ENCODE results near the gene HBA1.
A peak's percentile ranks its signal among the peaks of the same experiment; 100 is the strongest.
"Not testable (repeated sequence)": the region's sequence is repeated elsewhere in the genome, so short reads cannot be mapped to it uniquely, and the experiment has no call there.

Gene HBA1

GRCh38 chr16:176477-177382, at the start of gene HBA1:
Gene HBA1 (plus strand): TSS chr16:176680. CDS start chr16:176717, 37 bp downstream.
- DNase-seq, result not testable (repeated sequence)

DNA sequence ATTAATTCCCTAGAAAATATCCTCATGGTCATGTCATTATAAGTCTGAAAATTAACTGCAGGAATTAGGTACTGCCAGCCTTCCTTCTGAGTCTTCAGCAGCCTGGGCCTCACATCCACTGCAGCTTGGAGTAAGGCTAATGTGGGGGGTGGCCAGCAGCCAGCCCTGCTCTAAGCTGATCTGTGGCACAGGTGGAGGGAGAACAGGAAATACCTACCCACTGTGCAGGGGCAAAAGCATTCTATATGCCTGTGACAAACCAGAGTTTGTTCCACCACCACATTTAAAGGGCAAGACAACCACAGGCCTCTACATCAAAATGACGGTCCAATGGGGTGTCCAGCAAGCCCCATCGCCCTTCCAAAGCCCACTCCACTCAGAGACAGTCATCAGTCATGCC, 47.4 kb upstream of the HBA1 start:
- DNase-seq, result no peak

- no peak for DNase-seq
Measured at GRCh38 chr16:130533-131173, 45.8 kb upstream of the HBA1 start.

- no peak for DNase-seq
Measured at GRCh38 chr16:132120-132519, 44.4 kb upstream of the HBA1 start.

DNA sequence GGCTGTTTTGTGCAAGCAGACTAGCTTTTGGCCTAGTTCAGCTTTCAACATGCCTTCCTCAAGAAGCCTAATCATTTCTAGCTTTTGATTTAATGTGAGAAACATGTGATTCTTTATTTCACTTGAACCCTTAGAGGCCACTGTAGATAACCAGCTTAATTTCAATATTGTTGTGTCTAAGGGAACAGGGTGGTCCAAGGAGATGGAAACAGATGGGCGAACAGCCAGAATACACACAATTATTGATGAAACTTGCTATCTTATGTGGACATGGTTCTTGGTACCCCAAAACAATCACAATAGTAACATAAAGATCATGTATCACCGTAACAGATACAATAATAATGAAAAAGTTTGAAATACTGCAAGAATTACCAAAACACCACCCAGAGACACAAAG, 42.8 kb upstream of the HBA1 start:
- no peak for DNase-seq

DNA sequence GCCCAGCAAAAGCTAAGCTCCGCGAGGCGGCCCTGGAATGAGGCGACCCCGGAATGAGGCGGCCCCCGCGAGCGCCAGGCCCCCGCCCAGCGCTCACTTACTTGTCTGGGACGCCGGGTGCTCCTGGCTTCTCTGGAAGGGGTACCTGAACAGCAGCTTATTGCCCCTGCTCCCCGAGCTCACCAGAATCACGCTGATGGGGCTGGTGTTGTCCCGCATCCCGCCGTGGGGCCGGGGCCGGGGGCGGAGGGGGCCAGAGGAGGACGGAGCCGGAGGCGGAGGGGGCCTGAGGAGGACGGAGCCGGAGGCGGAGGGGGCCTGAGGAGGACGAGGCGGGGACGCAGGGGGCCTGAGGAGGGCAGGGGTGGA, 38.4 kb upstream of the HBA1 start:
- peak; percentile 17 to 30 for DNase-seq

- no peak for DNase-seq
Measured at GRCh38 chr16:140175-140857, 36.2 kb upstream of the HBA1 start.

GRCh38 chr16:142405-142967, 34.0 kb upstream of the HBA1 start:
- DNase-seq, result no peak

DNA sequence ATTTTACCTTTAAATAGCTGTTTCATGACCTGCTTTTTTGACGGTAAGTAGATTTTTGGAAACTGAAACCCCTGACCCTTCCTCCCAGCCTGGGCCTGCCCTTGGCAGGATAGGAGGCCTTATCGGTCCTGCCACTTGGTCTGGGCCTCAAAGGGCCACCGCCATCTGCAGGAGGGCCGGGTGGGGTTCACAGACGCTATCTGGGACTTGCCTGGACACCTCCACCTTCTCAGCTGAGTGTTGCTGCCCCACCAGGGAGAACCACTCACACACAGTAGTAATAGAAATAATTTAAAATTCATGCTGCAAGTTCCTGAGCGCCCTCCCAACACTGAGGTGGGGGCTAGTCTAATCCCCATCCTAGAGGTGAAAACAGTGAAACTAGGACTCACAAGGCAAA, 33.4 kb upstream of the HBA1 start:
- DNase-seq, result no peak

DNA sequence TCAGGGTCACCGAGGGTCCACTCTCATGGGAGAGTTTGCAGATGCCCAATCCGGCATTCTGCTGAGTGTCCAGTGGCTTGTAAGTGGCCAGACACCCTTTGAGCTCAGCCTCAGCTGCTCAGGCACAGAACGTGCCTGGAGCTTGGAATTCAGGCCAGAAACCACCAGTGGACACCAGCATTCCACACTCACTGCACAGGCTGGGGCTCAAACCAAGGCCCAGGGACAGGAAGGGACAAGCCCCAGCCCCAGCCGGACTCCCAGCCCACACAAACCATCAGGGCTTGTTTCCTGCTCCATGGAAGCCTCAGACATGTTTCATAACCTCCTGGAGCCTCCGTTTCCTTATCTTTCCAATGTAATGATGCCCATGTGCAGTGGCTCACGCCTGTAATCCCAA, 33.0 kb upstream of the HBA1 start:
- DNase-seq, result no peak

- DNase-seq, result no peak
Measured at GRCh38 chr16:144797-145252, 31.7 kb upstream of the HBA1 start.

GRCh38 chr16:146646-147045, 29.8 kb upstream of the HBA1 start:
- no peak for DNase-seq

DNA sequence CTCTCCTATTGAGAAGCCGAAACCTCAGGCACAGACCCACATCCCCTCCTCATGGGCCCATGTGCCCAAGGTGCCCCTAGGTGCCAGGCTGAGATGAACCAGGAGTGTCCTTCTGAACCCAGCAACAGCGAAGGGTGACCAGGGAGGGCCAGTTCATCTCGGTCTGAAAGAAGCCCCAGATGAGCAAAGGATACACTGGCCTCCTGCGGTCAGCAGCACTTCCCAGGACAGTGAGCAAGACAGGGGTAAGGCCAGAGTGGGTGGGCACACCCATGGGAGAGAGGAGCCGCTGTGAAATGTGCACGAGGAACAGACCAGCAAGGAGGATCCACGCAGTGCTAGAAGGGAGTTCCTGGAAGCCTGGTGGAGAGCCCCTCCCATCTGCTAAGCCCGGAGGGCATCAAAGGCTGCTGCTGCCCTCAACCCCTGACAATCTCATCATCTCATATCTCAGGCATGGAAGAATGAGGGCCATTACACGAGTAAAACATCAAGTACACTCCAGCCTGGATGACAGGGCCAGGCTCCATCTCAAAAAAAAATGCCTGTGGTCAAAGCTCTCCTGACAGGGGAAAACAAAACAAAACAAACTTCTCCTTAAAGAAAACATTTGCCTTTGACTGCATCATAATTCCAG, 27.3 kb upstream of the HBA1 start:
- no peak for DNase-seq

DNA sequence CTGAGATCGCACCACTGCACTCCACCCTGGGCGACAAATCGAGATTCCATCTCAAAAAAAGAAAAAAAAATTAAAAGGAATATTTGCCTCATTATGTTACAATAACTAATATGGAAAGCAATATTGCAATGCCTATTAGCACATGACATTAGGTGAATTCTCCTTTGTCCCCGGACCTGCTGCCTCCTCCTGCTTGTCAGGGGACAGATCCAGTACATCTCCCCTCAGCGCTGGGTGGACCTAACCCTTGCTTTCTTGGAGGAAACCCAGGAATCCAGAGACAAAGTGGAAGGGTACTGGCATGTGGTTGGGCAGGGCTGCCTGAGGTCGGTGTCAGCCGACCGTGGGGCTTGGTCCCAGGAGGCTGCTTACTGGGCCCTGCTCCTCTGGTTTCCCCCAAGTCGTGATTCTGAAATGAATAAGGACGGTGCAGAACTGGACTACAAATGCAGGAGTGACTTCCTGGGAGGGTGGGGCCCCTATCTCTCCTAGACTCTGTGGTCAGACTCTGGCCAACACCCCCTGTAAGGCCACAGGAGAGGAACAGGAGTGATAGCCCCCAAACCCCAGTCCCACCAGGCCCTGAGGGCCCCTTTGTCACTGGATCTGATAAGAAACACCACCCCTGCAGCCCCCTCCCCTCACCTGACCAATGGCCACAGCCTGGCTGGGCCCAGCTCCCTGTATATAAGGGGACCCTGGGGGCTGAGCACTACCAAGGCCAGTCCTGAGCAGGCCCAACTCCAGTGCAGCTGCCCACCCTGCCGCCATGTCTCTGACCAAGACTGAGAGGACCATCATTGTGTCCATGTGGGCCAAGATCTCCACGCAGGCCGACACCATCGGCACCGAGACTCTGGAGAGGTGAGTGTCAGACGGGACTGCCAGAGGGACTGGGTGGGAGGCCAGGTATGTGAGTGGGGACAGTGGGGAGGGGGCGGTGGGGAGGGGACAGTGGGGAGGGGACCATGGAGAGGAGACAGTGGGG, 24.0 kb upstream of the HBA1 start, which contains the start of gene HBZ:
TSS of gene HBZ (plus strand) at position 504 of the 988 bp plus-strand sequence. CDS start at position 770, 266 bp downstream.
- DNase-seq, result no peak

- not testable (repeated sequence) for DNase-seq
Measured at GRCh38 chr16:153129-153521, 23.4 kb upstream of the HBA1 start.

- DNase-seq, result not testable (repeated sequence)
Measured at GRCh38 chr16:153550-154216, 22.8 kb upstream of the HBA1 start.

- DNase-seq, result no peak
Measured at GRCh38 chr16:154217-155030, 22.1 kb upstream of the HBA1 start.

GRCh38 chr16:155031-155398, 21.5 kb upstream of the HBA1 start:
- DNase-seq, result no peak

DNA sequence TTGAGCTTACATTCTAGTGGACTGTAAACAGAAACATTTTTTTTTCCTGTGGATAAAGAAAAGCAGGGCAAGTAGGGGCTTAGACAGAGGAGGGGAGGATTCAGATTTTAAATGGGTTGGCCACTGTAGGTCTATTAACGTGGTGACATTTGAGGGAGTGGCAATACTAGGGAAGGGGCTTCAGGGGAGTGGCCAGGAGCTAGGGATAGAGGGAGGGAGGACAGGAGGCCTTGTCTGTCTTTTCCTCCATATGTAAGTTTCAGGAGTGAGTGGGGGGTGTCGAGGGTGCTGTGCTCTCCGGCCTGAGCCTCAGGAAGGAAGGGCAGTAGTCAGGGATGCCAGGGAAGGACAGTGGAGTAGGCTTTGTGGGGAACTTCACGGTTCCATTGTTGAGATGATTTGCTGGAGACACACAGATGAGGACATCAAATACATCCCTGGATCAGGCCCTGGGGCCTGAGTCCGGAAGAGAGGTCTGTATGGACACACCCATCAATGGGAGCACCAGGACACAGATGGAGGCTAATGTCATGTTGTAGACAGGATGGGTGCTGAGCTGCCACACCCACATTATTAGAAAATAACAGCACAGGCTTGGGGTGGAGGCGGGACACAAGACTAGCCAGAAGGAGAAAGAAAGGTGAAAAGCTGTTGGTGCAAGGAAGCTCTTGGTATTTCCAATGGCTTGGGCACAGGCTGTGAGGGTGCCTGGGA, 17.2 kb upstream of the HBA1 start:
- no peak for DNase-seq

Measured in activated CD4-positive, alpha-beta T cell treated with anti-CD3 and anti-CD28 coated beads for 4 hours (primary cell).